Neural progenitor cell (in vitro differentiated cells): ENCODE data around the gene NEDD4. TPM values are rescaled to one million over a fixed set of nuclear protein-coding genes. Genes with fewer than 3 reads are reported as not detected.
"Not testable (repeated sequence)": the region's sequence is repeated elsewhere in the genome, so short reads cannot be mapped to it uniquely, and the experiment has no call there.

Source experiments
- DNase-seq: peaks from one replicate; pipeline ENCODE4 v3.0.0-alpha.2; 2016; ENCODE audit warnings: low spot score
- H2AFZ ChIP-seq: fragments of 200-600 bp; sonication (generic); replicated peaks from 2 replicates; pipeline ENCODE4 v1.6.1; 2016; ENCODE audit warnings: antibody characterized with exemption
- H3F3A ChIP-seq: fragments of 200-600 bp; sonication (generic); 2 replicates; pipeline ENCODE4 v1.6.1; 2016; ENCODE audit warnings: antibody characterized with exemption, low read depth
- H3K27ac ChIP-seq: fragments of 200-600 bp; sonication (generic); 2 replicates; pipeline ENCODE4 v1.5.1; 2016; ENCODE audit warnings: mild to moderate bottlenecking
- H3K27me3 ChIP-seq: fragments of 200-600 bp; sonication (generic); 2 replicates; pipeline ENCODE4 v1.6.1; 2016; ENCODE audit warnings: mild to moderate bottlenecking, moderate library complexity
- H3K36me3 ChIP-seq: fragments of 200-600 bp; sonication (generic); 2 replicates; pipeline ENCODE4 v1.5.1; 2016
- H3K4me1 ChIP-seq: fragments of 200-600 bp; sonication (generic); 2 replicates; pipeline ENCODE4 v1.6.1; 2016; ENCODE audit warnings: mixed run types
- H3K4me2 ChIP-seq: fragments of 200-600 bp; sonication (generic); 2 replicates; pipeline ENCODE4 v1.6.1; 2016
- H3K4me3 ChIP-seq: fragments of 200-600 bp; sonication (generic); 2 replicates; pipeline ENCODE4 v1.5.1; 2016
- H3K79me2 ChIP-seq: fragments of 200-600 bp; sonication (generic); 2 replicates; pipeline ENCODE4 v1.6.1; 2016; ENCODE audit warnings: low read depth
- H3K9ac ChIP-seq: fragments of 200-600 bp; sonication (generic); 2 replicates; pipeline ENCODE4 v1.6.1; 2016
- H3K9me3 ChIP-seq: fragments of 200-600 bp; sonication (generic); 2 replicates; pipeline ENCODE4 v1.5.1; 2016; ENCODE audit warnings: low read depth
- H4K20me1 ChIP-seq: fragments of 200-600 bp; sonication (generic); 2 replicates; pipeline ENCODE4 v1.6.1; 2016; ENCODE audit warnings: low read depth
- H3K27ac Mint-ChIP-seq: 3 replicates; pipeline ENCODE4 v1.8.0; 2021; ENCODE audit warnings: mixed read lengths
- H3K27me3 Mint-ChIP-seq: 2 replicates; pipeline ENCODE4 v1.8.0; 2022; ENCODE audit warnings: low read depth, mild to moderate bottlenecking, inconsistent platforms, moderate library complexity, mixed read lengths; ENCODE audit not compliant: insufficient read depth
- H3K36me3 Mint-ChIP-seq: 3 replicates; pipeline ENCODE4 v1.8.0; 2021; ENCODE audit warnings: mixed read lengths
- H3K4me1 Mint-ChIP-seq: 3 replicates; pipeline ENCODE4 v1.8.0; 2021; ENCODE audit warnings: mixed read lengths
- H3K4me3 Mint-ChIP-seq: 3 replicates; pipeline ENCODE4 v1.8.0; 2021; ENCODE audit warnings: mild to moderate bottlenecking, moderate library complexity, mixed read lengths
- H3K9me3 Mint-ChIP-seq: 3 replicates; pipeline ENCODE4 v1.8.0; 2020; ENCODE audit warnings: mixed read lengths
- CTCF ChIP-seq: fragments of 200-600 bp; sonication (generic); IDR thresholded peaks from 2 replicates; pipeline ENCODE4 v1.5.1; 2017; ENCODE audit warnings: antibody characterized with exemption, mild to moderate bottlenecking
- EZH2 ChIP-seq: fragments of 200-600 bp; sonication (generic); IDR thresholded peaks from 2 replicates; pipeline ENCODE4 v1.6.1; 2017; ENCODE audit warnings: antibody characterized with exemption, mild to moderate bottlenecking, moderate library complexity
- EZH2phosphoT487 ChIP-seq: fragments of 200-600 bp; sonication (generic); IDR thresholded peaks from 2 replicates; pipeline ENCODE4 v1.6.1; 2017; ENCODE audit warnings: antibody characterized with exemption
- total RNA-seq: library from RNA; depleted of rRNA; stranded (reverse); fragments of >200 nt; gene quantifications from 2 replicates; pipeline ENCODE4 v1.2.3, GENCODE V29; 2015; ENCODE audit warnings: low replicate concordance

Gene NEDD4
- total RNA-seq, 1 donor from 2014 or later = 36.7 TPM

GRCh38 chr15:56003777-56004176 lies 10.4 kb upstream of the NEDD4 start:
- H2AFZ ChIP-seq, DNase-seq, H3K36me3 Mint-ChIP-seq, H3K27ac Mint-ChIP-seq, H3K9me3 ChIP-seq, H3K4me2 ChIP-seq, H3K4me3 Mint-ChIP-seq, H3K4me1 Mint-ChIP-seq, H3K9ac ChIP-seq, H3K27ac ChIP-seq, H3K4me3 ChIP-seq, H4K20me1 ChIP-seq, H3K4me1 ChIP-seq, H3K36me3 ChIP-seq, H3K27me3 Mint-ChIP-seq, H3K79me2 ChIP-seq, H3K9me3 Mint-ChIP-seq: not testable (repeated sequence)
- Histone ChIP-seq H3K27me3 (peaks cover 31% of the 10 kb centered on the region), H3F3A (peaks cover 12% of the 10 kb centered on the region)

DNA sequence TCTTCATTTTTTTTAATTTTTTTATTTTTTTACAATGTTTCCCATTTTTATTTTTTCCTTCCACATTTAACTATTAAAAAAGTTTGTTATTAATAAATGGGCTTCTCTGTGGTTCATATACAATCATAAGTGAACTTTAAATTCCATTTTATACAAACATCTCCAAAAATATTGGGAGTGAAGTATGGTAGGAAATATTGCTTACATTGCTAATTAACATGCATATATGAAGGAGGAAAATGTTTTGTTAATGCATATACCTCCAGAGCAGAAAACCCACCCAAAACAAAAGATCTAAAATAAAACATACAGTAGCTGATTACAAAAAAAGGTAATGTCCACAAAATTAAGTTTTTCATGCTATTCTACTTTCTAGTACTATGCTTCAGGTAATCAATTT lies 9.9 kb upstream of the NEDD4 start:
- not testable (repeated sequence) for H3K27ac ChIP-seq, H3K9me3 Mint-ChIP-seq, H3K4me1 Mint-ChIP-seq, H3K9ac ChIP-seq, H3K4me3 Mint-ChIP-seq, H3K4me2 ChIP-seq, H3K27ac Mint-ChIP-seq, H3K79me2 ChIP-seq, H3K36me3 Mint-ChIP-seq, H4K20me1 ChIP-seq, H3K4me3 ChIP-seq, H2AFZ ChIP-seq, DNase-seq, H3K36me3 ChIP-seq, H3K27me3 Mint-ChIP-seq, H3K4me1 ChIP-seq, H3K9me3 ChIP-seq
- H3F3A ChIP-seq = peaks cover 12% of the 10 kb centered on the region
- peaks cover 29% of the 10 kb centered on the region for H3K27me3 ChIP-seq

DNA sequence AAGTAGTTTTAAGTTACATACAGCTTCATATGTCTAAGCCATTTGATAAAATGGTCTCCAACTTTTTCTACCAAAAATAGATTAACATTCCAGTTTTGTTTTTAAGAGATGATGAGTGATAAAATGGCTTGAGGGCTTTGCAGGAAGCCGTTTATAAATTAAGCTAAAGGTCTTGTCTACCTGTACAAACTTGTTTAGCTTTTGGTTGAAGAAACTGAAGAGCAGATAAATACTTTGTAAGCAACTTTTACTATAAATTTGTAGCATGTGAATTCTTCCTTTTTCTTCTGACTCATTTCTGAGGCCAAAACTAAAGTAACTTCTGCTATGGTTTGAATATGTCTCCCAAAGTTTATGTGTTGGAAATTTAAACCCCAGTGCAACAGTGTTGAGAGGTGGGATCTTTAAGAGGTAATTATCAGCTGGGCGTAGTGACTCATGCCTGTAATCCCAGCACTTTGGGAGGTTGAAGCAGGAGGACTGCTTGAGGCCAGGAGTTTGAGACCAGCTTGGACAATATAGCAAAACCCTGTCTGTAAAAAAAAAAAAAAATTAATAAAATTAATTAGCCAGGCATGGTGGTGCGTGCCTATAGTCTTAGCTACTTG lies 8.2 kb upstream of the NEDD4 start:
- no peak for TF ChIP-seq EZH2
- no peak for TF ChIP-seq EZH2phosphoT487
- no peak for TF ChIP-seq CTCF
- H3K4me1 Mint-ChIP-seq = no peaks in the 10 kb centered on the region
- no peaks in the 10 kb centered on the region for H3K9me3 Mint-ChIP-seq
- no peak overlapping the region for H3K27ac Mint-ChIP-seq
- no peak overlapping the region for H2AFZ ChIP-seq
- H3K9ac ChIP-seq = no peak overlapping the region
- no peaks in the 10 kb centered on the region for H3K4me1 ChIP-seq
- no peaks in the 10 kb centered on the region for H3K9me3 ChIP-seq
- no peak overlapping the region for H3K4me3 ChIP-seq
- H3K36me3 ChIP-seq = no peaks in the 10 kb centered on the region
- H3K4me3 Mint-ChIP-seq = no peak overlapping the region
- H3K36me3 Mint-ChIP-seq = no peaks in the 10 kb centered on the region
- H4K20me1 ChIP-seq = no peaks in the 10 kb centered on the region
- H3K27ac ChIP-seq = no peak overlapping the region
- peaks cover 4% of the 10 kb centered on the region for H3F3A ChIP-seq
- peaks cover 14% of the 10 kb centered on the region for H3K27me3 ChIP-seq
- H3K79me2 ChIP-seq = no peaks in the 10 kb centered on the region
- no peaks in the 10 kb centered on the region for H3K27me3 Mint-ChIP-seq
- no peak overlapping the region for H3K4me2 ChIP-seq
- DNase-seq = no peak

DNA sequence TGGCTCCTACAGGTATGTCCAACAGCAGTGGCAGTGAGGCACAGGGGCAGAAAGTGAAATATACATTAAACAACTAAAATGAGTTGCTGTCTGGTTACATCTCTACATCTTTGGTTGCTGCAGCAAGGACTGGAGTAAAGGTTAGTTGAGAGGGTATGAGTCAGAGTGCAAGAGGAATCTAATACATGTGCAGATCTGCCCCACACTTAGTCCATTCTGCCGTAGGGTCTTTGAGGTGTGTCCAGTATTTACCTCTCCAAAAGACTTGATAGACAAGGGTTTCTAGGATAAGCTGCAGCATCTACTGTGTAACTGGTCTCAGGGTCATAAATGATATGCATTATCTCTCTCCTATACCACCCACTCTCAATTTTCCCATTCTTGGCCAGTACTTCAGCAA lies 6.2 kb upstream of the NEDD4 start:
- no peak for DNase-seq
- no peak for TF ChIP-seq CTCF
- no peak for TF ChIP-seq EZH2
- no peak for TF ChIP-seq EZH2phosphoT487
- Histone ChIP-seq H3K4me2 (no peak overlapping the region), H3K4me1 (no peaks in the 10 kb centered on the region), H3K9ac (no peak overlapping the region), H3K79me2 (no peaks in the 10 kb centered on the region), H2AFZ (no peak overlapping the region), H3K4me3 (no peak overlapping the region), H3K36me3 (no peaks in the 10 kb centered on the region), H4K20me1 (no peaks in the 10 kb centered on the region), H3K27me3 (peaks cover 21% of the 10 kb centered on the region), H3F3A (peaks cover under 1% of the 10 kb centered on the region), H3K9me3 (no peaks in the 10 kb centered on the region), H3K27ac (no peak overlapping the region)
- Mint-ChIP-seq H3K4me3 (no peak overlapping the region), H3K36me3 (no peaks in the 10 kb centered on the region), H3K4me1 (no peaks in the 10 kb centered on the region), H3K9me3 (no peaks in the 10 kb centered on the region), H3K27ac (no peak overlapping the region), H3K27me3 (no peaks in the 10 kb centered on the region)
